Coronary artery (tissue), 2 donors: Measurements from ENCODE around the gene PBXIP1.

Experiments
- DNase-seq: peaks from one replicate; pipeline ENCODE4 v3.0.0-alpha.2; 2017; ENCODE audit warnings: low spot score
- H3K27ac ChIP-seq, 2 donors: fragments of 200-600 bp; sonication (generic); one replicate each; pipeline ENCODE4 v1.5.1; 2016 to 2019
- H3K4me3 ChIP-seq: fragments of 200-600 bp; sonication (generic); 2 replicates; pipeline ENCODE4 v1.5.1; 2016; ENCODE audit warnings: mild to moderate bottlenecking, moderate library complexity
- CTCF ChIP-seq: fragments of 200-600 bp; sonication (generic); IDR thresholded peaks from one replicate; pipeline ENCODE4 v1.5.1; 2019; ENCODE audit warnings: antibody characterized with exemption

The PBXIP1 gene

GRCh38 chr1:154925335-154926170, 30.3 kb downstream of the PBXIP1 start:
- Histone ChIP-seq H3K4me3 (no peak overlapping the region), H3K27ac (no peak overlapping the region)
- TF ChIP-seq CTCF: no peak
- no peak for DNase-seq

GRCh38 chr1:154923695-154924094, 32.2 kb downstream of the PBXIP1 start:
- TF ChIP-seq CTCF: no peak
- H3K27ac ChIP-seq: no peak overlapping the region
- no peak for DNase-seq
- no peak overlapping the region for H3K4me3 ChIP-seq

GRCh38 chr1:154913273-154913672, 42.6 kb downstream of the PBXIP1 start:
- no peak for TF ChIP-seq CTCF
- Histone ChIP-seq H3K27ac (no peak overlapping the region), H3K4me3 (no peak overlapping the region)
- no peak for DNase-seq

- no peak for DNase-seq
- H3K27ac ChIP-seq: no peak overlapping the region
- TF ChIP-seq CTCF: no peak
- no peak overlapping the region for H3K4me3 ChIP-seq
Measured at GRCh38 chr1:154912755-154913154, 43.1 kb downstream of the PBXIP1 start.

GRCh38 chr1:154911691-154912550, 44.0 kb downstream of the PBXIP1 start:
- no peak overlapping the region for H3K4me3 ChIP-seq
- DNase-seq: no peak
- no peak overlapping the region for H3K27ac ChIP-seq
- TF ChIP-seq CTCF: no peak

GRCh38 chr1:154910851-154911250, 45.0 kb downstream of the PBXIP1 start:
- no peak for DNase-seq
- no peak for TF ChIP-seq CTCF
- Histone ChIP-seq H3K27ac (no peak overlapping the region), H3K4me3 (no peak overlapping the region)
